Right kidney (tissue), 9 donors: ENCODE results near the gene KCNN1.
A peak's percentile ranks its signal among the peaks of the same experiment; 100 is the strongest.
"Not testable (repeated sequence)": the region's sequence is repeated elsewhere in the genome, so short reads cannot be mapped to it uniquely, and the experiment has no call there.

Experiments
- DNase-seq: peaks from one replicate; pipeline ENCODE4 v3.0.0-alpha.2; 2016
- long read RNA-seq, 8 donors: transcript quantifications; one replicate each; lab custom pipeline, GENCODE V29; 2026

The KCNN1 gene
- long read RNA-seq, donor 1, partial matches to known transcripts = 5 of 5 reads
- long read RNA-seq, donor 1, other reads (novel, unspliced or antisense) = 0 of 5 reads
- long read RNA-seq, donor 2 = 0 reads
- long read RNA-seq, donor 3 = 0 reads
- long read RNA-seq, donor 4 = 0 reads
- long read RNA-seq, donor 5 = 0 reads
- long read RNA-seq, donor 6 = 0 reads
- long read RNA-seq, donor 7 = 0 reads
- long read RNA-seq, donor 8, partial matches to known transcripts = 0 of 1 reads
- long read RNA-seq, donor 8, other reads (novel, unspliced or antisense) = 0 of 1 reads

- no peak for DNase-seq
Observed at GRCh38 chr19:17966550-17967256, at the start of gene KCNN1. Gene KCNN1 (plus strand): TSS chr19:17967107. CDS start chr19:17973889, 6,782 bp downstream.

GRCh38 chr19:17918151-17918550 lies 48.8 kb upstream of the KCNN1 start:
- DNase-seq = not testable (repeated sequence)

- not testable (repeated sequence) for DNase-seq
Observed at GRCh38 chr19:17919122-17919521, 47.8 kb upstream of the KCNN1 start.

- DNase-seq = no peak
Observed at GRCh38 chr19:17920527-17920926, 46.4 kb upstream of the KCNN1 start.

- no peak for DNase-seq
Observed at GRCh38 chr19:17922138-17922537, 44.8 kb upstream of the KCNN1 start.

GRCh38 chr19:17926044-17926443 lies 40.9 kb upstream of the KCNN1 start:
- DNase-seq = no peak

- DNase-seq = no peak
Observed at GRCh38 chr19:17929056-17929455, 37.9 kb upstream of the KCNN1 start.

- peak; percentile 48 for DNase-seq
Observed at GRCh38 chr19:17931532-17932191, 35.2 kb upstream of the KCNN1 start.

- DNase-seq = peak; percentile 100
Observed at GRCh38 chr19:17932485-17933338, 34.2 kb upstream of the KCNN1 start, which contains the start of gene CCDC124. Gene CCDC124 (plus strand): TSS chr19:17933015. CDS start chr19:17936421, 3,406 bp downstream.

- no peak for DNase-seq
Observed at GRCh38 chr19:17933414-17934129, 33.3 kb upstream of the KCNN1 start.

GRCh38 chr19:17936379-17936778 lies 30.5 kb upstream of the KCNN1 start:
- DNase-seq = no peak

- DNase-seq = no peak
Observed at GRCh38 chr19:17937371-17937900, 29.5 kb upstream of the KCNN1 start.

GRCh38 chr19:17938092-17938845 lies 28.6 kb upstream of the KCNN1 start:
- peak; percentile 60 for DNase-seq

- no peak for DNase-seq
Observed at GRCh38 chr19:17942181-17942580, 24.7 kb upstream of the KCNN1 start.

GRCh38 chr19:17942582-17943273 lies 24.2 kb upstream of the KCNN1 start:
- peak; percentile 73 for DNase-seq

GRCh38 chr19:17943274-17944221 lies 23.4 kb upstream of the KCNN1 start:
- no peak for DNase-seq

GRCh38 chr19:17944301-17944700 lies 22.6 kb upstream of the KCNN1 start:
- no peak for DNase-seq

- DNase-seq = peak; percentile 75
Observed at GRCh38 chr19:17946965-17947784, 19.7 kb upstream of the KCNN1 start.
